ENCODE data around the gene HMGA1.
A peak's percentile ranks its signal among the peaks of the same experiment; 100 is the strongest.
"Not testable (repeated sequence)": the region's sequence is repeated elsewhere in the genome, so short reads cannot be mapped to it uniquely, and the experiment has no call there.

HMGA1 gene

DNA sequence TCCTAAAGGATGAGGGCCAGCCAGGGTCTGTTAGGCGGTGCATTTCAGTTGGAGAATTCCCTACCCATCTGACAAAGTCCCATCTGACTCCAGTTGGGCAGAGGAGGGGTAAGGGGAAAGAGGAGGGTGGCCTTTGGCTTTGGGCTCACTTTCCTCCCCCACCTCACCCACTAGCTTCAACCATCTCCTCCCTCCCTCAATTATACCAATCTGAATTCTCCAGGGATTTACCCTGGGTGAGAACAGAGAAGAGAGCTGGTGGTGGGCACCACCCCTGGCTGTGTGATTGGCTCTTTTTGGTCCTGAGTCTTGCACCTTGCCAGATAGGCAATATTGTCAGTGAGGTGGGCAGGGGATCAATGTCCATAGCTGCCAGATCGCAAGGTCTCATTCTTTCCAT lies 3.2 kb downstream of the HMGA1 start:
- no peak for DNase-seq (ENCODE audit: low read depth in 2 of 2)

- DNase-seq (ENCODE audit: low read depth in 2 of 2) = no peak
Measured at GRCh38 chr6:34240329-34241248, 3.9 kb downstream of the HMGA1 start.

DNA sequence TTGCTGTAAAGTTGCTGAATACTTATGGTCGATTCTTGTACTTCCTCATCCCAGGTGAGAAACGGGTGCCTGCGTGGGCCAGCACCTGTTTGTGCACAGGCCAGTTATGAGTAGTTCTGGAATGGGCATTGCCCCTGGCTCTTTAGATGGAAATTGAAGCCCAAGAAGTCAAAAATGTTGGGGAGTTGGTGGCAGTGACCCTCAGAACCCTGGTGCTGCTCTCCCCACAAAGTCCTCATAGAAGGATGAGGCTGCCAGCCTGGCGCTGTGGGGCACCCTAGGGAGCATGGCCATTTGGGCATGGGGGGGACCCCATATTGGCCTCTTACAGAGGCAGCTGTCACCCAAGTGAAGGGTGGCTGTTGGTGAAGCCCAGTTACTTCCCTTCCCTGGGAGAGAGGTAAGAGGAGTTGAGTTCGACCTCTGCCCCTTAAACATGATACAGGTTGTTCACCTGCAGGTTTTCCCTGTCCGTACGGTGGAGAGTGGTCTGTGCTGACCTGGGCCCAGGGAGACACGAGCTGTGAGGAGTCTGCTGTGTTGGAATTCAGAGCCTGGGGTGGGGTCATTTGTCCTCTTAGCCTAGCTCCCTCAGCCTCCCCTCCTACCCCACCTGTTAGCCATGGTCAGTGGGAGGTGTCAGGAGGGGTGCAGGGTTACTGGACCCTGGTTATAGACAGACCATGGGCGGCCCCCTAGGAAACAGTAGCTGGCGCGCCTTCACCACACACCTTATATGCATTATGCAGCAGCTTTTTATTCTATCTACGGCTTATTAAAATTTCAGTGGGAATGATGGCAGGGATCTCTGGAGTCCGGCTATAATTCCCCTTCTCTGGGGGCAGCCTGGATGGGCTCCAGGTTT lies 4.9 kb downstream of the HMGA1 start:
- no peak for DNase-seq (ENCODE audit: low read depth in 2 of 2)

GRCh38 chr6:34242252-34243130 lies 5.8 kb downstream of the HMGA1 start:
- no peak for DNase-seq (ENCODE audit: low read depth in 2 of 2)

GRCh38 chr6:34243131-34243771 lies 6.6 kb downstream of the HMGA1 start:
- no peak for DNase-seq (ENCODE audit: low read depth in 2 of 2)

DNA sequence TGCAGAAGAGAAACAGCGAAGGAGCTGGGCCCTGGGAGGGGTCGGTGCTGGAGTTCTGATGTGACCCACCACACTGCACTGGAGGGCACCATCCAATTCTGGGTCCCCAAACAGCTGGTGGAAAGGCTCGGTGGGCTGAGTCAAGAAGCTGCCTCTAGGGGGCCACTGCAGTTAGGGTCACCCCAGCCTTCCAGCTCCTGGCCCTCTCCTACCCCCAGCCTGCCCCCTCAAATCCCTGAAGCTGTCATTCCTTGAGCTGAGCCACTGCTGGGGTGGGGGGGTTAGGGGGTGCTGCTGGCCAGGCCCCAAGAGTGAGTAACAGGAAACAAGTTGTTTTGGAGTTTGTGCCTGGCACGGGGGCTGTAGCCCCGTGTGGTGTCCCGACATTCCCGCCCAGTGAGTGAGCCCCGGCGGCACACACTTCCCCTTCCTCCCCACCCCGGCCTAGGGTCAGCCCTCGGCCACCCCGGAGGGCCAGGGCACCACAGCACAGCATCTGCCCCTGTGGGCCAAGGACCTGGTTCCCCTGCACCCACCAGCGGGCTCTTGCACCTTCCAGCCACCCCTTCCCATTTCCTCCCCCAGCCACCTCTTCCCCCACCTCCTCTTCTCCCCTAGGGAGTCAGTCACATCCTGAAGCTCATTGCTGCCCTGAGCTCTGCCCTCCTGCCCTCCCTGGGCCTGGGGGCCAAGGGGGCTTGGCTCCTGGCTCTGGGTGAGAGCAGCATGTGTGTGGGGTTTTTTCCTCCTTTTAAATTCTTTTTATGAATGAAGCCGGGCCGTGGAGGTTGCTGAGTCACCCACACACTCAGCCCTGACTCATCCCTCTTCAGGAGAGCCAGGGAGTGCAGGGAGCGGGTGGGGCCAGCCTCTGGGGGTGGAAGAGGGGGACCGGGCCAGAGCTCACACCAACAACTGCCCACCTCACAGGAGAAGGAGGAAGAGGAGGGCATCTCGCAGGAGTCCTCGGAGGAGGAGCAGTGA lies 7.5 kb downstream of the HMGA1 start:
- peak; percentile 44 to 49 for DNase-seq (ENCODE audit: low read depth in 2 of 2)

DNA sequence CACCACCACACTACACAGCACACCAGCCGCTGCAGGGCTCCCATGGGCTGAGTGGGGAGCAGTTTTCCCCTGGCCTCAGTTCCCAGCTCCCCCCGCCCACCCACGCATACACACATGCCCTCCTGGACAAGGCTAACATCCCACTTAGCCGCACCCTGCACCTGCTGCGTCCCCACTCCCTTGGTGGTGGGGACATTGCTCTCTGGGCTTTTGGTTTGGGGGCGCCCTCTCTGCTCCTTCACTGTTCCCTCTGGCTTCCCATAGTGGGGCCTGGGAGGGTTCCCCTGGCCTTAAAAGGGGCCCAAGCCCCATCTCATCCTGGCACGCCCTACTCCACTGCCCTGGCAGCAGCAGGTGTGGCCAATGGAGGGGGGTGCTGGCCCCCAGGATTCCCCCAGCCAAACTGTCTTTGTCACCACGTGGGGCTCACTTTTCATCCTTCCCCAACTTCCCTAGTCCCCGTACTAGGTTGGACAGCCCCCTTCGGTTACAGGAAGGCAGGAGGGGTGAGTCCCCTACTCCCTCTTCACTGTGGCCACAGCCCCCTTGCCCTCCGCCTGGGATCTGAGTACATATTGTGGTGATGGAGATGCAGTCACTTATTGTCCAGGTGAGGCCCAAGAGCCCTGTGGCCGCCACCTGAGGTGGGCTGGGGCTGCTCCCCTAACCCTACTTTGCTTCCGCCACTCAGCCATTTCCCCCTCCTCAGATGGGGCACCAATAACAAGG lies 8.5 kb downstream of the HMGA1 start:
- not testable (repeated sequence) for DNase-seq (ENCODE audit: low read depth in 2 of 2)

DNA sequence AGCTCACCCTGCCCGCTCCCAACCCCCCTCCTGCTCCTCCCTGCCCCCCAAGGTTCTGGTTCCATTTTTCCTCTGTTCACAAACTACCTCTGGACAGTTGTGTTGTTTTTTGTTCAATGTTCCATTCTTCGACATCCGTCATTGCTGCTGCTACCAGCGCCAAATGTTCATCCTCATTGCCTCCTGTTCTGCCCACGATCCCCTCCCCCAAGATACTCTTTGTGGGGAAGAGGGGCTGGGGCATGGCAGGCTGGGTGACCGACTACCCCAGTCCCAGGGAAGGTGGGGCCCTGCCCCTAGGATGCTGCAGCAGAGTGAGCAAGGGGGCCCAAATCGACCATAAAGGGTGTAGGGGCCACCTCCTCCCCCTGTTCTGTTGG lies 9.1 kb downstream of the HMGA1 start:
- not testable (repeated sequence) for DNase-seq (ENCODE audit: low read depth in 2 of 2)

- no peak for DNase-seq (ENCODE audit: low read depth in 2 of 2)
Measured at GRCh38 chr6:34246249-34246562, 9.5 kb downstream of the HMGA1 start.

- DNase-seq (ENCODE audit: low read depth in 2 of 2) = no peak
Measured at GRCh38 chr6:34246563-34247391, 10.1 kb downstream of the HMGA1 start.

- no peak for DNase-seq (ENCODE audit: low read depth in 2 of 2)
Measured at GRCh38 chr6:34247481-34248197, 11.0 kb downstream of the HMGA1 start.

- no peak for DNase-seq (ENCODE audit: low read depth in 2 of 2)
Measured at GRCh38 chr6:34248198-34248726, 11.6 kb downstream of the HMGA1 start.

GRCh38 chr6:34248727-34249468 lies 12.2 kb downstream of the HMGA1 start, which contains the start of gene SMIM29:
Gene SMIM29 (minus strand): TSS chr6:34249006. CDS start chr6:34247791, 1,215 bp downstream.
- peak; percentile 93 for DNase-seq (ENCODE audit: low read depth in 2 of 2)

DNA sequence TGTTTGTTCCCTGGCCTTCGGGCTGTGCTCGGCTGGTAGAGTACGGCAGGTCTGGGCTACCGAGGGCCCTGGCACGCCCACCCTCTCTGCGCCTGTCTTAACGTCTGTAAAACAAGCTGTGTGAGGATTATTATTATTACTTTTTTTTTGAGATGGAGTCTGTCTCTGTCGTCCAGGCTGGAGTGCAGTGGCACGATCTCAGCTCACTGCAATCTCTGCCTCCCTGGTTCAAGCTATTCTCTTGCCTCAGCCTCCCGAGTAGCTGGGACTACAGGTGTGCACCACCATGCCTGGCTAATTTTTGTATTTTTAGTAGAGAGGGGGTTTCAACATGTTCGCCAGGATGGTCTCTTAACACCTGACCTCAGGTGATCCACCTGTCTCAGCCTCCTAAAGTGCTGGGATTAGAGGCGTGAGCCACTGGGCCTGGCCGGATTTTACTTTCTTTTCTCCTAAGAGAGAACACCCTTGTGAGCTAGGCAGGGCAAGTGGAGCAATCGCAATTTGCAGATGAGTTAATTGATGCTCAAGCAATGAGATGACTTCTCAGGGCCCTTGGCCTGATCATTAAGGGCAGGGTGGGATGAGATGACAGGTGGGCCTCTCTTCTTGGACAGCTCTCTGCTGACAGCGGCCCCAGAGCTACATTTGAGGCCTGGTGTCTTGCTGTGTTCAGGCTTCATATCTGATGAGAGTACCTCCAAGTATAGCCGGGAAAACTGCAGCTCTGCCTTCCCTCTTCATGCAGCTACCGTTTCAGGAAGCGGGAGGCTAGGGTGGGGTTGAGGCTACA lies 13.0 kb downstream of the HMGA1 start:
- DNase-seq (ENCODE audit: low read depth in 2 of 2) = no peak

- DNase-seq (ENCODE audit: low read depth in 2 of 2) = not testable (repeated sequence)
Measured at GRCh38 chr6:34252395-34252794, 15.7 kb downstream of the HMGA1 start.

DNA sequence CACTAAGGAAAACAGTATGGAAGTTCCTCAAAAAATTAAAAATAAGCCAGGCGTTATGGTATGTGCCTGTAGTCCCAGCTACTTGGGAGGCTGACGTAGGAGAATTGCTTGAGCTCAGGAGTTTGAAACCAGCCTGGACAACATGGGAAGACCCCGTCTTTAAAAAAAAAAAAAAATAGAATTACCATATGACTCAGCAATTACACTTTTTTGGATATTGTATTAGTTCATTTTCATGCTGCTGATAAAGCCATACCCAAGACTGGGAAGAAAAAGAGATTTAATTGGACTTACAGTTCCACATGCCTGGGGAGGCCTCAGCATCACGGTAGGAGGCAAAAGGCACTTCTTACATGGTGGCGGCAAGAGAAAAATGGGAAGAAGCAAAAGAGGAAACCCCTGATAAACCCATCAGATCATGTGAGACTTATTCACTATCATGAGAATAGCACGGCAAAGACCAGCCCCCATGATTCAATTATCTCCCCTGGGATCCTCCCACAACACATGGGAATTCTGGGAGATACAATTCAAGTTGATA lies 22.9 kb downstream of the HMGA1 start:
- no peak for DNase-seq (ENCODE audit: low read depth in 2 of 2)
